ENCODE results near the gene CASZ1. TPM values are rescaled to one million over a fixed set of nuclear protein-coding genes. Genes with fewer than 3 reads are reported as not detected.

CASZ1 gene
- total RNA-seq, 2 donors from 2014 or later: 90.9 to 96.9 TPM

- 60% methylated on average over 11 of the region's 11 CpGs for WGBS
- no peak for DNase-seq (ENCODE audit: low spot score)
- Histone ChIP-seq H3K27ac (peak overlapping the region in 1 of 2 donors; percentile 8), H3K27me3 (replicated peaks; ENCODE audit: insufficient read depth) (no peaks in the 10 kb centered on the region), H3K4me1 (replicated peaks) (peaks cover 24% of the 10 kb centered on the region), H3K4me3 (no peak overlapping the region), H3K36me3 (no peaks in the 10 kb centered on the region), H3K9me3 (no peaks in the 10 kb centered on the region)
- no peak for TF ChIP-seq CTCF (IDR thresholded peaks at IDR 0.05)
- TF ChIP-seq POLR2AphosphoS5 (IDR thresholded peaks at IDR 0.05): no peak
- no peak for TF ChIP-seq POLR2A (IDR thresholded peaks at IDR 0.05)
- intact Hi-C loops (cut with DNase I): no loop called here
Observed at GRCh38 chr1:10733474-10734366, 62.7 kb downstream of the CASZ1 start.

- intact Hi-C loops (cut with DNase I): no loop called here
- H3K36me3 ChIP-seq: no peaks in the 10 kb centered on the region
- H3K27me3 ChIP-seq (replicated peaks; ENCODE audit: insufficient read depth): no peaks in the 10 kb centered on the region
- no peak for TF ChIP-seq POLR2A (IDR thresholded peaks at IDR 0.05)
- no peak for TF ChIP-seq CTCF (IDR thresholded peaks at IDR 0.05)
- no peak for TF ChIP-seq POLR2AphosphoS5 (IDR thresholded peaks at IDR 0.05)
- WGBS: 80% methylated on average over 7 of the region's 7 CpGs
- no peak overlapping the region for H3K4me3 ChIP-seq
- no peak for DNase-seq (ENCODE audit: low spot score)
- H3K27ac ChIP-seq: no peak overlapping the region
- H3K9me3 ChIP-seq: no peaks in the 10 kb centered on the region
- H3K4me1 ChIP-seq (replicated peaks): peaks cover 24% of the 10 kb centered on the region
Observed at GRCh38 chr1:10730985-10731384, 65.5 kb downstream of the CASZ1 start.

- intact Hi-C loops (cut with DNase I): no loop called here
- DNase-seq (ENCODE audit: low spot score): no peak
- H3K9me3 ChIP-seq: no peaks in the 10 kb centered on the region
- H3K27ac ChIP-seq: peak overlapping the region in 1 of 2 donors; percentile 89
- peaks cover 42% of the 10 kb centered on the region for H3K4me1 ChIP-seq (replicated peaks)
- 74% methylated on average over 28 of the region's 31 CpGs for WGBS
- TF ChIP-seq POLR2A (IDR thresholded peaks at IDR 0.05) (no peak), POLR2AphosphoS5 (IDR thresholded peaks at IDR 0.05) (no peak), CTCF (IDR thresholded peaks at IDR 0.05) (no peak)
- no peaks in the 10 kb centered on the region for H3K36me3 ChIP-seq
- no peaks in the 10 kb centered on the region for H3K27me3 ChIP-seq (replicated peaks; ENCODE audit: insufficient read depth)
- H3K4me3 ChIP-seq: no peak overlapping the region
Observed at GRCh38 chr1:10728595-10729410, 67.6 kb downstream of the CASZ1 start.

- Histone ChIP-seq H3K4me3 (no peak overlapping the region), H3K9me3 (no peaks in the 10 kb centered on the region), H3K4me1 (replicated peaks) (peaks cover 52% of the 10 kb centered on the region), H3K27me3 (replicated peaks; ENCODE audit: insufficient read depth) (no peaks in the 10 kb centered on the region), H3K36me3 (no peaks in the 10 kb centered on the region), H3K27ac (peak overlapping the region; percentile 85 to 89)
- no peak for TF ChIP-seq POLR2AphosphoS5 (IDR thresholded peaks at IDR 0.05)
- no peak for TF ChIP-seq CTCF (IDR thresholded peaks at IDR 0.05)
- TF ChIP-seq POLR2A (IDR thresholded peaks at IDR 0.05): no peak
- intact Hi-C loops (cut with DNase I): no loop called here
- 45% methylated on average over 16 of the region's 16 CpGs for WGBS
- no peak for DNase-seq (ENCODE audit: low spot score)
Observed at GRCh38 chr1:10727751-10728232, 68.7 kb downstream of the CASZ1 start.
